WI38 (cell line): ENCODE data around the gene PASK.

Experiments
- H3K4me3 ChIP-seq: 2 replicates; pipeline ENCODE4 v1.5.1; 2011; ENCODE audit warnings: low read depth, mild to moderate bottlenecking, control low read depth, low read length
- CTCF ChIP-seq: IDR thresholded peaks from 2 replicates; pipeline ENCODE4 v1.5.1; 2012; ENCODE audit warnings: low read depth, mild to moderate bottlenecking, control low read depth, low read length

Gene PASK

GRCh38 chr2:241160318-241160717 is 11.0 kb upstream of the PASK start:
- H3K4me3 ChIP-seq = no peak overlapping the region
- no peak for TF ChIP-seq CTCF

GRCh38 chr2:241159116-241159515 is 9.8 kb upstream of the PASK start:
- TF ChIP-seq CTCF = no peak
- no peak overlapping the region for H3K4me3 ChIP-seq

GRCh38 chr2:241158546-241158900 is 9.3 kb upstream of the PASK start:
- TF ChIP-seq CTCF = no peak
- no peak overlapping the region for H3K4me3 ChIP-seq

- TF ChIP-seq CTCF = no peak
Observed at GRCh38 chr2:241157841-241158545, 8.7 kb upstream of the PASK start.

GRCh38 chr2:241156971-241157441 is 7.7 kb upstream of the PASK start:
- no peak overlapping the region for H3K4me3 ChIP-seq
- TF ChIP-seq CTCF = no peak

More at GRCh38 chr2:241157841-241158545, 8.7 kb upstream of the PASK start:
- H3K4me3 ChIP-seq = no peak overlapping the region

GRCh38 chr2:241155936-241156335 is 6.7 kb upstream of the PASK start:
- no peak overlapping the region for H3K4me3 ChIP-seq
- TF ChIP-seq CTCF = no peak

GRCh38 chr2:241154915-241155314 is 5.6 kb upstream of the PASK start:
- no peak for TF ChIP-seq CTCF
- H3K4me3 ChIP-seq = no peak overlapping the region
